Naive thymus-derived CD4-positive, alpha-beta T cell (primary cell): ENCODE data around the gene SRPX. TPM values are rescaled to one million over a fixed set of nuclear protein-coding genes. Genes with fewer than 3 reads are reported as not detected.

ENCODE experiments used
- ATAC-seq: fragments of 150-1000 bp; cut with Tn5 transposase; 2 replicates; pipeline ENCODE4 v1.10.0; 2021; ENCODE audit warnings: mild to moderate bottlenecking, moderate library complexity
- CTCF ChIA-PET: fragments of 350-600 bp; sonication (Branson Sonifier 250); formaldehyde crosslinking; loops from one replicate; lab custom pipeline; 2021; ENCODE audit warnings: antibody characterized with exemption; lab: Charles Lee
- POLR2A ChIA-PET: fragments of 350-600 bp; sonication (Branson Sonifier 250); formaldehyde crosslinking; loops from one replicate; lab custom pipeline; 2021; ENCODE audit warnings: antibody characterized with exemption, inconsistent platforms; lab: Charles Lee
- DNase-seq, 9 donors: peaks; one replicate each; pipeline versions ENCODE4 v3.0.0 to v3.0.0-alpha.2; 2020 to 2022; ENCODE audit warnings: mixed read lengths in 1 of 9
- H3K27ac ChIP-seq: one replicate; pipeline ENCODE4 v1.7.0; 2013; ENCODE audit warnings: mild to moderate bottlenecking, low read depth, low read length, moderate library complexity
- H3K27me3 ChIP-seq, 2 donors: one replicate each; pipeline ENCODE4 v1.7.0; 2013; ENCODE audit warnings: low read length in 2 of 2, mild to moderate bottlenecking in 2 of 2, moderate library complexity in 2 of 2; ENCODE audit not compliant: control insufficient read depth in 2 of 2, insufficient read depth in 2 of 2
- H3K36me3 ChIP-seq, 3 experiments: 1 replicate in 2 of 3; 2 replicates in 1 of 3; pipeline ENCODE4 v1.7.0; 2013; ENCODE audit warnings: low read length in 3 of 3, mild to moderate bottlenecking in 3 of 3, moderate library complexity in 1 of 3; ENCODE audit not compliant: insufficient read depth in 3 of 3, control insufficient read depth in 2 of 3
- H3K4me1 ChIP-seq, 2 donors: one replicate each; pipeline ENCODE4 v1.7.0; 2013; ENCODE audit warnings: low read length in 2 of 2, mild to moderate bottlenecking in 2 of 2, moderate library complexity in 1 of 2; ENCODE audit not compliant: control insufficient read depth in 2 of 2, insufficient read depth in 2 of 2
- H3K4me3 ChIP-seq: 2 replicates; pipeline ENCODE4 v1.7.0; 2013; ENCODE audit warnings: mild to moderate bottlenecking, low read length
- H3K9me3 ChIP-seq, 3 experiments: 1 replicate in 2 of 3; 2 replicates in 1 of 3; pipeline ENCODE4 v1.7.0; 2013; ENCODE audit warnings: low read length in 3 of 3; ENCODE audit not compliant: control insufficient read depth in 2 of 3
- H3K27ac Mint-ChIP-seq, 9 donors: one replicate each; pipeline ENCODE4 v1.8.0; 2020 to 2022; ENCODE audit warnings: mixed read lengths in 9 of 9, mild to moderate bottlenecking in 8 of 9, moderate library complexity in 5 of 9, inconsistent platforms in 2 of 9
- H3K27me3 Mint-ChIP-seq, 5 donors: one replicate each; pipeline ENCODE4 v1.8.0; 2021 to 2022; ENCODE audit warnings: mixed read lengths in 5 of 5, mild to moderate bottlenecking in 1 of 5
- H3K36me3 Mint-ChIP-seq, 5 donors: one replicate each; pipeline ENCODE4 v1.8.0; 2020 to 2022; ENCODE audit warnings: mixed read lengths in 5 of 5, mild to moderate bottlenecking in 3 of 5, inconsistent platforms in 1 of 5
- H3K4me1 Mint-ChIP-seq, 7 donors: one replicate each; pipeline ENCODE4 v1.8.0; 2020 to 2022; ENCODE audit warnings: mixed read lengths in 7 of 7, mild to moderate bottlenecking in 3 of 7, inconsistent platforms in 1 of 7
- H3K4me3 Mint-ChIP-seq, 10 donors: one replicate each; pipeline ENCODE4 v1.8.0; 2020 to 2022; ENCODE audit warnings: mild to moderate bottlenecking in 10 of 10, mixed read lengths in 10 of 10, moderate library complexity in 6 of 10, inconsistent platforms in 2 of 10
- H3K9me3 Mint-ChIP-seq, 11 donors: one replicate each; pipeline ENCODE4 v1.8.0; 2020 to 2022; ENCODE audit warnings: mixed read lengths in 11 of 11, mild to moderate bottlenecking in 4 of 11, inconsistent platforms in 1 of 11, moderate library complexity in 1 of 11
- intact Hi-C, 2 donors: fragments of 100-400 bp; cut with micrococcal nuclease; formaldehyde crosslinking; loops; one replicate each; pipeline ENCODE4 v1.15.1; 2023
- polyA plus RNA-seq, 2 donors: library from polyadenylated mRNA; unstranded; fragments of 300-500 nt; fragmentation: Illumina TruSeq; gene quantifications; one replicate each; pipeline ENCODE4 v1.2.3, GENCODE V29; 2021
- total RNA-seq, 6 experiments: library from RNA in 5 of 6; stranded (reverse) in 5 of 6; gene quantifications; 1 replicate in 5 of 6; 2 replicates in 1 of 6; pipeline ENCODE4 v1.2.3 and lab custom pipeline; 2021 to 2026

Gene SRPX, protein sequence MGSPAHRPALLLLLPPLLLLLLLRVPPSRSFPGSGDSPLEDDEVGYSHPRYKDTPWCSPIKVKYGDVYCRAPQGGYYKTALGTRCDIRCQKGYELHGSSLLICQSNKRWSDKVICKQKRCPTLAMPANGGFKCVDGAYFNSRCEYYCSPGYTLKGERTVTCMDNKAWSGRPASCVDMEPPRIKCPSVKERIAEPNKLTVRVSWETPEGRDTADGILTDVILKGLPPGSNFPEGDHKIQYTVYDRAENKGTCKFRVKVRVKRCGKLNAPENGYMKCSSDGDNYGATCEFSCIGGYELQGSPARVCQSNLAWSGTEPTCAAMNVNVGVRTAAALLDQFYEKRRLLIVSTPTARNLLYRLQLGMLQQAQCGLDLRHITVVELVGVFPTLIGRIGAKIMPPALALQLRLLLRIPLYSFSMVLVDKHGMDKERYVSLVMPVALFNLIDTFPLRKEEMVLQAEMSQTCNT
- total RNA-seq, result not detected
- not detected for polyA plus RNA-seq
- not detected for total RNA-seq (lab: John Stamatoyannopoulos, UW)

DNA sequence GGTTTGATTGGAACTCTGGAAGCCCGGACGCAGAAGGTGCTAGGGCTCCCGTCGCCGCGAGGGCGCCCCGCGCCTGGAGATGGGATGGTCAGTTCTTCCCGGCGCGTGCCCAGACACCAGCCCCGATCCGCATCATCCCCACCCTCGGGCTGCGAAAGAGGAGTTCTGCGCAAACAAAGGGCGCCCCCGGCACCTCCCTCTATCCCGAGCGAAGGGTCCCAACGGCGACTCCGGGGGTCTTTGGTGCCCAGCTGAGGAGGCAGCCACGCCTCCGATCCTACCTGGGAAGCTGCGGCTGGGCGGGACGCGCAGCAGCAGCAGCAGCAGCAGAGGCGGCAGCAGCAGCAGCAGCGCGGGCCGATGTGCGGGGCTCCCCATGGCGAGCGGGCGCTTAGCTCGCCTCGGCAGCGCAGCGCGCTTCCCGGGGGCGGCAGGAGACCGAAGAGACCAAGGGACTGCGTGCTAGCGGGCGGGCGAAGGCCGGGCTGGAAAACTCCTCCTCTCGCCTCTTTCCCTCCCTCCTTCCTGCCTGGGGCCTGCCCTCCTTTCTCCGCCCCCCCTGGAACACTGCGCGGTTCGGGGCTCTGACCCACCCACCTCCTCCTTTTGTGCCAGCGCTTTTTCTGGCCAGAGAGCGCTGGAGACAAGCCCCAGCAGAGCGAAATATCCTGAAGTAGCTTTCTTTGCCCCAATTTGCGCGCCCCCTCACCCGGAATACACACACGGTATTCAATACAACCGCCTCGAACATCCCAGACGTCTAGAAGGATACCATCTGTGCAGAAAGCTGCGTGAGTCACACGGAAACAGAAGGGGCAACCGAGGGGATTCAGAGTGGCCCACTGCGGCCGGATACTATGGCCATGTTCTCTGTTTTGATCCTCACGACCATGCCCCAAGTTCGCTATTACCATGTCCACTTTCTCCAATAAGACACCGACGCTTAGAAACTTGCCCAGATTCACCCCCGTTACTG, at the start of gene SRPX:
Gene SRPX (minus strand): TSS at position 457 of the 976 bp plus-strand sequence. CDS start 79 bp downstream, at position 378.
- no peak for DNase-seq
- Mint-ChIP-seq H3K4me1 (peaks cover 0 to 9% (median 3%) of the 10 kb centered on the region in 7 donors), H3K36me3 (no peaks in the 10 kb centered on the region), H3K27me3 (peaks cover 28 to 53% (median 34%) of the 10 kb centered on the region in 5 donors), H3K4me3 (peak within 1 kb of the TSS in 7 of 10 donors; percentile 28 to 70 (median 45)), H3K9me3 (peaks cover 0 to 3% (median 0%) of the 10 kb centered on the region in 11 donors), H3K27ac (no peak within 1 kb of the TSS)
- Histone ChIP-seq H3K27me3 (no peaks in the 10 kb centered on the region), H3K27ac (no peak within 1 kb of the TSS), H3K4me3 (no peak within 1 kb of the TSS), H3K36me3 (no peaks in the 10 kb centered on the region), H3K9me3 (no peaks in the 10 kb centered on the region), H3K4me1 (no peaks in the 10 kb centered on the region)
- intact Hi-C loops, result no loop called here
- POLR2A ChIA-PET, result no interaction called here
- CTCF ChIA-PET, result no interaction called here
- no peak for ATAC-seq

DNA sequence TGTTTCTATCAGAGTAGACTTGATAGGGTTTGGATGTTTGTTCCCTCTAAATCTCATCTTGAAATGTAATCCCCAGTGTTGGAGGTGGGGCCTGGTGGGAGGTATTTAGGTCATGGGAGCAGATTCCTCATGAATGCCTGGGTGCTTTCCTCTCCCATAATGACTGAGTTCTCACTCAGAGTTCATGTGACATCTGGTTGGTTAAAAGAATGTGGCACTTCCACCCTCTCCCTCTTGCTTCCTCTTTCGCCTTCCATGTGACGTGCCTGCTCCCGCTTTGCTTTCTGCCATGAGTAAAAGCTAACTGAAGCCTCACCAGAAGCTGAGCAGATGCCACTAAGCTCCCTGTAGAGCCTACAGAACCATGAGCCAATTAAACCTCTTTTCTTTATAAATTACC, 47.3 kb upstream of the SRPX start:
- Histone ChIP-seq H3K27me3 (no peaks in the 10 kb centered on the region), H3K36me3 (no peaks in the 10 kb centered on the region), H3K4me1 (no peaks in the 10 kb centered on the region), H3K9me3 (no peaks in the 10 kb centered on the region), H3K4me3 (no peak overlapping the region), H3K27ac (no peak overlapping the region)
- intact Hi-C loops, result no loop called here
- Mint-ChIP-seq H3K27ac (no peak overlapping the region), H3K36me3 (peaks cover 0 to 14% (median 8%) of the 10 kb centered on the region in 5 donors), H3K4me1 (peaks cover 0 to 6% (median 0%) of the 10 kb centered on the region in 7 donors), H3K27me3 (no peaks in the 10 kb centered on the region), H3K4me3 (no peak overlapping the region), H3K9me3 (no peaks in the 10 kb centered on the region)
- ATAC-seq (no peak), DNase-seq (no peak)
- ChIA-PET CTCF (no interaction called here), POLR2A (no interaction called here)

DNA sequence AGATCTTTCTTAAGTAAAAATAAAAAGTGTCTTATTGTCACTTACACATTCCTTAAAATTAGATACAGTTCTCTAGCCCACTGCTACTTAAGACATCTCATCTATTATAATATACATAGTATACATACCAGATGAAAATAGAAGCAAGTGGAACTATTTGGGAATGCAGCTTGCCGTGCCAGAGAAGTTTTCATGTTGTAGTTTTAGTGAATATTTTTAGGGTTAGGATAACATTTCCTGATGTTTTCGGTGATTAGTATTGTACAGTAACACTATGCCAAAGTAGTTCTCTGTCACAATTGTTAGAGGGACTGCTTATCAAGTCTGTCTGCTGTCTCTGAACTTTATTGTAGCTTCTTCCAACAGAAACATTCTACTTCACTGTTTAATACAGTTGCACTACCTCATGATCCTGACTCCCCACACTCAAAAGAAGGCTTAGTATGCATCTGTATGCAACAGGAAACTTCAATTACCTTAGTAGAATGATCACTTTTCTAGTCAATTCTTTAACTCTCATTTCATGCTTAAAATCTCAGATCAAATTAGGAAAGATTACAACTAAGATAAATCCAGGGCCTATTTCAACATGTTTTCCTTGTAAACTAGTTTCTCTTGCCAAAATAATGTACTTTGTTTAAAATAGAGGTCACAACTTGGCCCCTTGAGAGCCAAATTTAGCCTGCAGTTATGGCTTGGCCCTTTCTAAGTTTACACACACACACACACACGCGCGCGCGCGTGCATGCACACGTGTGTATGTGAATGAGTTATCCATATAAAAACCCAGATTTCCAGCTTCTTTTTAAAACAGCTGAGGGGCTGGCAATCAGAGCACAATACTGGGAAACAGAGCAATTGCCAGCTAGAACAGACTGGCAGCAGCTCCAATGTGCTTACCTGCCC, 42.3 kb upstream of the SRPX start:
- Histone ChIP-seq H3K27ac (no peak overlapping the region), H3K27me3 (no peaks in the 10 kb centered on the region), H3K9me3 (no peaks in the 10 kb centered on the region), H3K4me3 (no peak overlapping the region), H3K36me3 (no peaks in the 10 kb centered on the region), H3K4me1 (no peaks in the 10 kb centered on the region)
- POLR2A ChIA-PET, result no interaction called here
- Mint-ChIP-seq H3K4me1 (no peaks in the 10 kb centered on the region), H3K9me3 (peaks cover 0 to 2% (median 0%) of the 10 kb centered on the region in 11 donors), H3K36me3 (peaks cover 0 to under 1% (median 0%) of the 10 kb centered on the region in 5 donors), H3K27me3 (no peaks in the 10 kb centered on the region), H3K4me3 (no peak overlapping the region), H3K27ac (no peak overlapping the region)
- no peak for ATAC-seq
- intact Hi-C loops, result no loop called here
- CTCF ChIA-PET, result no interaction called here
- no peak for DNase-seq

DNA sequence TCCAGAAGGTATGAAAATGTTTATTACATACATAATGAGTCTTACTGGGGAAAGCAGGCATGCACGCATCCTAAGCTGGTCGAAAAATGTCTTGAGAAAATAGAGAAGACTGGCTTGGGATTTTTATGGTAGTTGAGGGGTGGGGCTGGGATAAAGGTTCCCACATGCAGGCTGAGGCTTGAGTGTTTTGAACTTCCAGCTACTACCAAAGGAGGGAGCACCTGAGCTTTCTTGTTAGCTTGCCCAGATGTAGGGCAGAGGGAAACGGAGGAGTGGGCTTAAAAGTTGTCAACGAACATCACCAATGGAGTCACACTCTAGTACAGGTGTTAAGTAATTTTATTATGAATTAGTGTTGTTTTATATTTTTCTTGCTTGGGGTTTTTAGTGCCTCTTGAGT, 39.6 kb upstream of the SRPX start:
- H3K4me1 ChIP-seq, result no peaks in the 10 kb centered on the region
- no peak overlapping the region for H3K27ac ChIP-seq
- no peak for DNase-seq
- no peak for ATAC-seq
- Mint-ChIP-seq H3K27me3 (no peaks in the 10 kb centered on the region), H3K4me1 (no peaks in the 10 kb centered on the region), H3K4me3 (no peak overlapping the region), H3K27ac (no peak overlapping the region), H3K9me3 (peaks cover 0 to 2% (median 0%) of the 10 kb centered on the region in 11 donors), H3K36me3 (no peaks in the 10 kb centered on the region)
- ChIA-PET CTCF (interaction anchor here (0.7 kb wide), 1 partner anchor 47 kb away, joined by 3 read pairs; no protein-coding TSS in a partner anchor), POLR2A (no interaction called here)
- no peaks in the 10 kb centered on the region for H3K27me3 ChIP-seq
- H3K9me3 ChIP-seq, result no peaks in the 10 kb centered on the region
- H3K36me3 ChIP-seq, result no peaks in the 10 kb centered on the region
- intact Hi-C loops, result loop anchor here in 1 of 2 donors (1.0 kb wide), 1 partner anchor 67 kb away; the partner anchor contains the start of gene RPGR
- H3K4me3 ChIP-seq, result no peak overlapping the region

- H3K27me3 ChIP-seq, result no peaks in the 10 kb centered on the region
- ATAC-seq, result no peak
- H3K27ac ChIP-seq, result no peak overlapping the region
- intact Hi-C loops, result no loop called here
- ChIA-PET POLR2A (no interaction called here), CTCF (no interaction called here)
- H3K9me3 ChIP-seq, result no peaks in the 10 kb centered on the region
- no peaks in the 10 kb centered on the region for H3K4me1 ChIP-seq
- no peak overlapping the region for H3K4me3 ChIP-seq
- peaks cover 0 to 2% (median 0%) of the 10 kb centered on the region in 11 donors for H3K9me3 Mint-ChIP-seq
- H3K4me1 Mint-ChIP-seq, result no peaks in the 10 kb centered on the region
- no peaks in the 10 kb centered on the region for H3K36me3 ChIP-seq
- no peaks in the 10 kb centered on the region for H3K36me3 Mint-ChIP-seq
- H3K27ac Mint-ChIP-seq, result peak overlapping the region in 1 of 9 donors; percentile 20
- H3K4me3 Mint-ChIP-seq, result no peak overlapping the region
- no peak for DNase-seq
- peaks cover 0 to 2% (median 0%) of the 10 kb centered on the region in 5 donors for H3K27me3 Mint-ChIP-seq
Observed at GRCh38 chrX:38256019-38256418, 35.3 kb upstream of the SRPX start.

- no peak for ATAC-seq
Observed at GRCh38 chrX:38249965-38250364, 29.3 kb upstream of the SRPX start.

More at GRCh38 chrX:38249965-38250364, 29.3 kb upstream of the SRPX start:
- H3K9me3 Mint-ChIP-seq, result no peaks in the 10 kb centered on the region
- Histone ChIP-seq H3K4me1 (no peaks in the 10 kb centered on the region), H3K4me3 (no peak overlapping the region), H3K27ac (no peak overlapping the region), H3K9me3 (no peaks in the 10 kb centered on the region), H3K27me3 (no peaks in the 10 kb centered on the region), H3K36me3 (no peaks in the 10 kb centered on the region)
- no peak overlapping the region for H3K4me3 Mint-ChIP-seq
- intact Hi-C loops, result no loop called here
- no peaks in the 10 kb centered on the region for H3K4me1 Mint-ChIP-seq
- DNase-seq, result no peak
- peaks cover 0 to 2% (median 0%) of the 10 kb centered on the region in 5 donors for H3K27me3 Mint-ChIP-seq
- no peaks in the 10 kb centered on the region for H3K36me3 Mint-ChIP-seq
- ChIA-PET POLR2A (no interaction called here), CTCF (no interaction called here)
- no peak overlapping the region for H3K27ac Mint-ChIP-seq
